IMR-90 (cell line): ENCODE measurements around the gene MILR1.

Experiments used
- CEBPB ChIP-seq: IDR thresholded peaks from 2 replicates; pipeline ENCODE4 v1.6.1; 2012; ENCODE audit warnings: low read depth, low read length, improper control_type of control experiment
- MAZ ChIP-seq: IDR thresholded peaks from 2 replicates; pipeline ENCODE4 v1.6.1; 2012; ENCODE audit warnings: low read depth, mild to moderate bottlenecking, low read length, improper control_type of control experiment, moderate library complexity, borderline replicate concordance
- POLR2A ChIP-seq: IDR thresholded peaks from 2 replicates; pipeline ENCODE4 v1.6.1; 2012; ENCODE audit warnings: mild to moderate bottlenecking, low read depth, low read length
- RAD21 ChIP-seq: IDR thresholded peaks from 2 replicates; pipeline ENCODE4 v1.6.1; 2012; ENCODE audit warnings: low read length, improper control_type of control experiment
- RFX5 ChIP-seq: IDR thresholded peaks from 2 replicates; pipeline ENCODE4 v1.8.0; 2012; ENCODE audit warnings: low read depth, mild to moderate bottlenecking, low read length, moderate library complexity
- TF ChIP-seq, protein P1 (sequence below): conservative IDR thresholded peaks from 2 replicates; pipeline ENCODE4 v1.5.1; 2012; ENCODE audit warnings: mild to moderate bottlenecking, low read depth, low read length, improper control_type of control experiment

DNA sequence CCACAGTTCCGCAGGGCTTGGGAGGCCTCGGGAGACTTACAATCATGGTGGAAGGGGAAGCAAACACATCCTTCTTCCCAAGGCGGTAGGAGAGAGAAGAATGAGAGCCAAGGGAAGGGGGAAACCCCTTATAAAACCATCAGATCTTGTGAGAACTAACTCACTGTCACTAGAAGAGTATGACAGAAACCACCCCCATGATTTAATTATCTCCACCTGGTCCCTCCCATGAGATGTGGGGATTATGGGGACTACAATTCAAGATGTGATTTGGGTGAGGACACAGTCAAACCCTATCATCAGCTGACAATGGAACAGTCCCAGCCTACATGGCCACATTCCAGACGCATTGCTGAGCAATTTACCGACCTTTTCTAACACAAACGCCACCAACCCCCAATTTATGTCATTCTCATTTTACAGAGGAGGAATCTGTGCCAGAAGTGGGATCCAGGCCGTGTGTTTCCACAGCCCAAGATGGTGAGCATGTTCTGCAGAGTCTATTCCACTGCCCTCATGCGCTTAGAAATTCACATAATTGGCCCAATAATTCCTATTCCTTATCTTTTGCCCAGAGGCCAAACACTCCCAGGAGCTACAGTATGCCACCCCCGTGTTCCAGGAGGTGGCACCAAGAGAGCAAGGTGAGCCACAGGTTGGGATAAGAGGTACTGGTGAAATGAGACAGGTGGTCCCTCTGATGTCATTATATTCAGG lies 17.3 kb downstream of the MILR1 start:
- TF ChIP-seq, protein P1, sequence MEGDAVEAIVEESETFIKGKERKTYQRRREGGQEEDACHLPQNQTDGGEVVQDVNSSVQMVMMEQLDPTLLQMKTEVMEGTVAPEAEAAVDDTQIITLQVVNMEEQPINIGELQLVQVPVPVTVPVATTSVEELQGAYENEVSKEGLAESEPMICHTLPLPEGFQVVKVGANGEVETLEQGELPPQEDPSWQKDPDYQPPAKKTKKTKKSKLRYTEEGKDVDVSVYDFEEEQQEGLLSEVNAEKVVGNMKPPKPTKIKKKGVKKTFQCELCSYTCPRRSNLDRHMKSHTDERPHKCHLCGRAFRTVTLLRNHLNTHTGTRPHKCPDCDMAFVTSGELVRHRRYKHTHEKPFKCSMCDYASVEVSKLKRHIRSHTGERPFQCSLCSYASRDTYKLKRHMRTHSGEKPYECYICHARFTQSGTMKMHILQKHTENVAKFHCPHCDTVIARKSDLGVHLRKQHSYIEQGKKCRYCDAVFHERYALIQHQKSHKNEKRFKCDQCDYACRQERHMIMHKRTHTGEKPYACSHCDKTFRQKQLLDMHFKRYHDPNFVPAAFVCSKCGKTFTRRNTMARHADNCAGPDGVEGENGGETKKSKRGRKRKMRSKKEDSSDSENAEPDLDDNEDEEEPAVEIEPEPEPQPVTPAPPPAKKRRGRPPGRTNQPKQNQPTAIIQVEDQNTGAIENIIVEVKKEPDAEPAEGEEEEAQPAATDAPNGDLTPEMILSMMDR, result no peak
- TF ChIP-seq RAD21 (no peak), POLR2A (no peak), RFX5 (no peak), MAZ (no peak), CEBPB (no peak)
